IgD-negative memory B cell (primary cell): ENCODE results near the gene NOTCH2NLA. TPM values are rescaled to one million over a fixed set of nuclear protein-coding genes. Genes with fewer than 3 reads are reported as not detected.
"Not testable (repeated sequence)": the region's sequence is repeated elsewhere in the genome, so short reads cannot be mapped to it uniquely, and the experiment has no call there.

ENCODE experiments used
- H3K27ac Mint-ChIP-seq, 3 donors: one replicate each; pipeline ENCODE4 v1.8.0; 2020 to 2022; ENCODE audit warnings: mild to moderate bottlenecking in 3 of 3, mixed read lengths in 3 of 3, moderate library complexity in 1 of 3
- H3K27me3 Mint-ChIP-seq: one replicate; pipeline ENCODE4 v1.8.0; 2021; ENCODE audit warnings: mixed read lengths
- H3K36me3 Mint-ChIP-seq: one replicate; pipeline ENCODE4 v1.8.0; 2020; ENCODE audit warnings: mild to moderate bottlenecking, mixed read lengths
- H3K4me1 Mint-ChIP-seq, 3 donors: one replicate each; pipeline ENCODE4 v1.8.0; 2020 to 2022; ENCODE audit warnings: mixed read lengths in 3 of 3, mild to moderate bottlenecking in 1 of 3
- H3K4me3 Mint-ChIP-seq, 4 donors: one replicate each; pipeline ENCODE4 v1.8.0; 2020 to 2022; ENCODE audit warnings: mild to moderate bottlenecking in 4 of 4, mixed read lengths in 4 of 4, moderate library complexity in 3 of 4
- H3K9me3 Mint-ChIP-seq, 3 donors: one replicate each; pipeline ENCODE4 v1.8.0; 2020 to 2021; ENCODE audit warnings: mixed read lengths in 3 of 3, mild to moderate bottlenecking in 1 of 3
- polyA plus RNA-seq: library from polyadenylated mRNA; unstranded; fragments of 300-500 nt; fragmentation: Illumina TruSeq; gene quantifications from one replicate; pipeline ENCODE4 v1.2.3, GENCODE V29; 2021

Gene NOTCH2NLA
- 51.3 TPM for polyA plus RNA-seq

GRCh38 chr1:146228710-146229477, at the start of gene NOTCH2NLA:
TSS of gene NOTCH2NLA (minus strand) at chr1:146229021. CDS start at chr1:146189337, 39,684 bp downstream.
- H3K4me1 Mint-ChIP-seq, H3K27me3 Mint-ChIP-seq, H3K36me3 Mint-ChIP-seq, H3K9me3 Mint-ChIP-seq: not testable (repeated sequence)
- Mint-ChIP-seq H3K27ac (peak within 1 kb of the TSS; percentile 50 to 70 (median 53)), H3K4me3 (peak within 1 kb of the TSS; percentile 73 to 91 (median 88))

GRCh38 chr1:146278346-146278745, 49.5 kb upstream of the NOTCH2NLA start:
- not testable (repeated sequence) for H3K4me1 Mint-ChIP-seq, H3K4me3 Mint-ChIP-seq, H3K27me3 Mint-ChIP-seq, H3K9me3 Mint-ChIP-seq, H3K27ac Mint-ChIP-seq, H3K36me3 Mint-ChIP-seq

- H3K27me3 Mint-ChIP-seq, H3K27ac Mint-ChIP-seq, H3K36me3 Mint-ChIP-seq: not testable (repeated sequence)
Observed at GRCh38 chr1:146277087-146277486, 48.3 kb upstream of the NOTCH2NLA start.

GRCh38 chr1:146274083-146274482, 45.3 kb upstream of the NOTCH2NLA start:
- H3K4me1 Mint-ChIP-seq, H3K4me3 Mint-ChIP-seq, H3K27ac Mint-ChIP-seq, H3K36me3 Mint-ChIP-seq, H3K27me3 Mint-ChIP-seq, H3K9me3 Mint-ChIP-seq: not testable (repeated sequence)

More at GRCh38 chr1:146277087-146277486, 48.3 kb upstream of the NOTCH2NLA start:
- H3K4me3 Mint-ChIP-seq, H3K9me3 Mint-ChIP-seq, H3K4me1 Mint-ChIP-seq: not testable (repeated sequence)

GRCh38 chr1:146273194-146273593, 44.4 kb upstream of the NOTCH2NLA start:
- H3K36me3 Mint-ChIP-seq, H3K27me3 Mint-ChIP-seq, H3K27ac Mint-ChIP-seq, H3K9me3 Mint-ChIP-seq, H3K4me1 Mint-ChIP-seq, H3K4me3 Mint-ChIP-seq: not testable (repeated sequence)

GRCh38 chr1:146272734-146273133, 43.9 kb upstream of the NOTCH2NLA start:
- H3K36me3 Mint-ChIP-seq, H3K4me1 Mint-ChIP-seq, H3K9me3 Mint-ChIP-seq, H3K27ac Mint-ChIP-seq, H3K27me3 Mint-ChIP-seq, H3K4me3 Mint-ChIP-seq: not testable (repeated sequence)

- H3K4me3 Mint-ChIP-seq, H3K36me3 Mint-ChIP-seq, H3K27ac Mint-ChIP-seq, H3K27me3 Mint-ChIP-seq, H3K9me3 Mint-ChIP-seq, H3K4me1 Mint-ChIP-seq: not testable (repeated sequence)
Observed at GRCh38 chr1:146271977-146272376, 43.2 kb upstream of the NOTCH2NLA start.

- H3K4me1 Mint-ChIP-seq, result not testable (repeated sequence)
Observed at GRCh38 chr1:146270129-146270528, 41.3 kb upstream of the NOTCH2NLA start.

GRCh38 chr1:146266179-146266748, 37.4 kb upstream of the NOTCH2NLA start:
- not testable (repeated sequence) for H3K27ac Mint-ChIP-seq, H3K4me3 Mint-ChIP-seq

More at GRCh38 chr1:146270129-146270528, 41.3 kb upstream of the NOTCH2NLA start:
- not testable (repeated sequence) for H3K27ac Mint-ChIP-seq, H3K36me3 Mint-ChIP-seq, H3K4me3 Mint-ChIP-seq, H3K27me3 Mint-ChIP-seq, H3K9me3 Mint-ChIP-seq

GRCh38 chr1:146264761-146265160, 35.9 kb upstream of the NOTCH2NLA start:
- H3K27ac Mint-ChIP-seq, H3K4me1 Mint-ChIP-seq, H3K27me3 Mint-ChIP-seq, H3K36me3 Mint-ChIP-seq, H3K9me3 Mint-ChIP-seq, H3K4me3 Mint-ChIP-seq: not testable (repeated sequence)

More at GRCh38 chr1:146266179-146266748, 37.4 kb upstream of the NOTCH2NLA start:
- not testable (repeated sequence) for H3K4me1 Mint-ChIP-seq, H3K9me3 Mint-ChIP-seq, H3K36me3 Mint-ChIP-seq, H3K27me3 Mint-ChIP-seq

GRCh38 chr1:146260006-146260730, 31.3 kb upstream of the NOTCH2NLA start:
- not testable (repeated sequence) for H3K27me3 Mint-ChIP-seq, H3K36me3 Mint-ChIP-seq, H3K9me3 Mint-ChIP-seq

GRCh38 chr1:146257992-146258552, 29.3 kb upstream of the NOTCH2NLA start:
- H3K4me3 Mint-ChIP-seq, H3K36me3 Mint-ChIP-seq, H3K4me1 Mint-ChIP-seq, H3K27ac Mint-ChIP-seq, H3K9me3 Mint-ChIP-seq, H3K27me3 Mint-ChIP-seq: not testable (repeated sequence)

More at GRCh38 chr1:146260006-146260730, 31.3 kb upstream of the NOTCH2NLA start:
- not testable (repeated sequence) for H3K27ac Mint-ChIP-seq, H3K4me1 Mint-ChIP-seq, H3K4me3 Mint-ChIP-seq

GRCh38 chr1:146254569-146255197, 25.9 kb upstream of the NOTCH2NLA start:
- not testable (repeated sequence) for H3K27me3 Mint-ChIP-seq, H3K27ac Mint-ChIP-seq, H3K36me3 Mint-ChIP-seq, H3K4me1 Mint-ChIP-seq, H3K4me3 Mint-ChIP-seq, H3K9me3 Mint-ChIP-seq

- H3K27ac Mint-ChIP-seq, H3K4me1 Mint-ChIP-seq, H3K27me3 Mint-ChIP-seq, H3K9me3 Mint-ChIP-seq, H3K36me3 Mint-ChIP-seq: not testable (repeated sequence)
- peak overlapping the region in 1 of 4 donors; percentile 41 for H3K4me3 Mint-ChIP-seq
Observed at GRCh38 chr1:146253249-146253855, 24.5 kb upstream of the NOTCH2NLA start.

GRCh38 chr1:146251523-146251922, 22.7 kb upstream of the NOTCH2NLA start:
- H3K4me3 Mint-ChIP-seq, H3K9me3 Mint-ChIP-seq, H3K36me3 Mint-ChIP-seq: not testable (repeated sequence)

More at GRCh38 chr1:146251523-146251922, 22.7 kb upstream of the NOTCH2NLA start:
- H3K27ac Mint-ChIP-seq, H3K4me1 Mint-ChIP-seq, H3K27me3 Mint-ChIP-seq: not testable (repeated sequence)
